NCI-H226 (cell line): ENCODE measurements around the gene GPR176.
"Not testable (repeated sequence)": the region's sequence is repeated elsewhere in the genome, so short reads cannot be mapped to it uniquely, and the experiment has no call there.

Experiments
- DNase-seq: peaks from one replicate; pipeline ENCODE4 v3.0.0-alpha.2; 2015

GPR176 gene

GRCh38 chr15:39852250-39852649 is 67.8 kb downstream of the GPR176 start:
- peak; percentile 55 for DNase-seq

DNA sequence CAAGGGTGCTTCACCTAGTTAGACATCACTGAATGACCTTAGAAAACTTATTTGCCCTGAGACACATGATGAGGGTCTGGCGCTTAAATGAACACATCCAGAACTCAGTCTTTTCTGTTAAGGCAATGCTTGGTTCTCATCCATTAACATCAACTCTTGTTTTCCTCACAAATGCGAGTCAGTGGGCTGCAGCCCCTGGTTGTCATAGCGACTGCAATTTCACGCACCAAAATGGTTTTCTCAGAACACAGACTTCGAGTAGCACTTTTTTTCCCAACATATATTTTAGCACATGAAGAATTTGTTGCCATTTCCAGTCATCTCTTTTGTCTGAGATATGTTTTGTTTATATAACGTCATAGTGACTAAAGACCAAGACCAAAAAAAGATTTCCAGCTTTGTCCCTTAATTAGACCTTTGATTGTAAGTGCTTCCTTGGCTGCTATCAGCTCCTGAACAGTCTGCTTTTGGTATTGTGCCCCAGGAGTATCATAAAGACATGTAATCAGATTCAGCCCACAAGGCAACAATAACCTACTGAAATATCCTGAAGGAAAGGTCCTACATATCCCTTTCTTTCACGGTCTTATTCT is 68.5 kb downstream of the GPR176 start:
- no peak for DNase-seq

DNA sequence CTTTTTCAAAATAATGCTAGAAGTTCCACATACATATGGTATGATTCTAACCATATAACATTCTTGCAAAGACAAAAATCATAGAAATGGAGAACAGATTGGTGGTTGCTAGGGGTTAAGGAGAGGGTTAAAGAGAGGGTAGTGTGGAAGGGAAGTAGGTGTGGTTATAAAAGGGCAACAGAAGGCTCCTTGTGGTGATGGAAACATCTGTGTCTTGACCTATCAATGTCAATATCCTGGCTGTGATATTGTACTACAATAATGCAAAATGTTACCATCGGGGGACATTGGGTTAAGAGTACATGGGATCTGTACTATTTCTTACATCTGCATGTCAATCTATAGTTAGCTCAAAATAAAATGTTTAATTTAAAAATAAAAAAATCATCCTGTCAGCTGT is 69.6 kb downstream of the GPR176 start:
- no peak for DNase-seq

DNA sequence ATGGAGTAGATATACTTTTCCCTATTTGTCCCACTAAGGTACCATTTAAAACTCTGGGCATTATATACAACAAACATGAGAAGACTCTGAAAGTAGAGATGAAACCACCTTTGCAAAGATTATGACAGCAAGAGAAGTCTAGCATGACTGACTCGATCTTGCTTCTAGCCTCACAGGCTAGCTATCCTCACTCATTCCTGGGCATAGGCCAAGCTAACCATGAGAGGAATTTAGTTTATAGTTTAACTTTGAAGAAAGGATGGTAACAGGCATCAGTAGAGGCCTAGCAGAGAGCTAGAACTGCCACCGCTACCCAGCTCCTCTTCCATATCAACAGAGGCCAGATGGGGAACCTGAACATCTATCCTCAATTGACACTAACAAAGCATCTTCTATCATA is 74.0 kb downstream of the GPR176 start:
- DNase-seq: no peak

- DNase-seq: no peak
Measured at GRCh38 chr15:39845582-39845981, 74.5 kb downstream of the GPR176 start.

DNA sequence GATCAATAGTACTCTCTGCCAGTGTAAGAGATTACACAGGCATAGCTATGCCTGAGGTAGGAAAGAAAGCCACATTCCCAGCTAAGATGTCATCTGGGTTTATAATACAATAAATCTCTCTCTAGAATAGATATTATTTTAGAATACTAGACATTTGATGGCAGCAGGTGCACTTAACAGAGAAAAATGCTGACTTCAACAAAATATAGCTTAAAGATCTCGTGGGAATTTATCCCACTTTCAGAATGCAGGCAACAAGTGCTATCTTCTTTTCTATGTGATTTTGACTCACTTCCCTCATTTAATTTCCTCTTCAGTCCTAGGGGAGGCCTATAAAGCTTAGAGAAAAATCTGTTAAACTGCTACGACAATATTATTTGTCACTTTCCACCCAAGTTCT is 76.5 kb downstream of the GPR176 start:
- DNase-seq: no peak

DNA sequence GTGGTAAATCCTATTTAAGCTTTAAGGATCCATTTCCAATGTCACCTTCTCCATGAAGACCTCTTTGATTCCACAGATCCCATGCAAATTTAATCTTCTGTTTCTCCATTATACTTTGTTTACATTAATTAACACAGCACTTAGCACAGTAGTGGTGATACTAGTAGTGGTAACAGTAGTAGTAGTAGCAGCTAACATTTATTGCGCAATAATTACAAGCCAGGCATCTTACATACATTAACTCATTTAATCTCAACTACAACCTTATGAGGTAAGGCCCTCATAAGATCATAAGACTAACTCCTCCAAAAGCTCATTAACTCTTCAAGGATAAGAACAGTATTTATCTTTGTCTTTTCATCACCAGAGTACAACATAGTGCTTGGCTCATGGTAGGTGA is 82.6 kb downstream of the GPR176 start:
- DNase-seq: no peak

DNA sequence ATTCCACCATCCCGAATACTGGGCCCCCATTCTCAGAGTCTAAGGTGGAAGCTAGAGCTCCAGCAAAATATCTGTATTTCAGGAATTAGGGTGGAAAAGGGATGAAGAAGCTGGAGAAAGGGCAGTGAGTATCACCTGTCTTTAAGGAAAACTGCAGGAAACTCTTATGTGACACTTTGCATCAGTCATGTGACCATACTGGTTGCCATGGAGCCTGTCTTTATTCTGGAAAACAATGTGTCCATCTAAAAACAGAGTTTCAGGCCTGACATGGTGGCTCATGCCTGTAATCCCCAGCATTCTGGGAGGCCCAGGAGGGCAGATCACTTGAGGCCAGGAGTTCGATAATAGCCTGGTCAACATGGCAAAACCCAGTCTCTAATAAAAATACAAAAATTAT is 84.5 kb downstream of the GPR176 start:
- no peak for DNase-seq

DNA sequence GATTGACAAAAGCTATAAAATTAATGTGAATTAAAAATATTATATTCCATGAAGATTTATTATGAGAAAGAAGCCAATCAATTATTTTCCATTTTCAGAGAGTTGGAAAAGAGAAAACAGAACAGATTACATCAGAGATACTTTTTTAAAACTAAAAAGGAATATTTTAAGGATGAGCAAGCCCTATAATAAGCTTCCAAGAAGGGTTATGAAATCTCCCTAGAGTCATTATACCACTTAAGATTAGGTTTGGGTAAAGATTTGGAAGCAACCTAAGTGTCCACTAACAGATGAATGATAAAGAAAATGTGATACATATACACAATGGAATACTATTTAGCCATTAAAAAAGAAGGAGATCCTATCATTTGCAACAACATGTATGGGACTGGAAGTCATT is 85.8 kb downstream of the GPR176 start:
- no peak for DNase-seq

- DNase-seq: no peak
Measured at GRCh38 chr15:39833515-39833981, 86.5 kb downstream of the GPR176 start.

GRCh38 chr15:39830166-39830565 is 89.9 kb downstream of the GPR176 start:
- no peak for DNase-seq

- no peak for DNase-seq
Measured at GRCh38 chr15:39828374-39828931, 91.6 kb downstream of the GPR176 start.

DNA sequence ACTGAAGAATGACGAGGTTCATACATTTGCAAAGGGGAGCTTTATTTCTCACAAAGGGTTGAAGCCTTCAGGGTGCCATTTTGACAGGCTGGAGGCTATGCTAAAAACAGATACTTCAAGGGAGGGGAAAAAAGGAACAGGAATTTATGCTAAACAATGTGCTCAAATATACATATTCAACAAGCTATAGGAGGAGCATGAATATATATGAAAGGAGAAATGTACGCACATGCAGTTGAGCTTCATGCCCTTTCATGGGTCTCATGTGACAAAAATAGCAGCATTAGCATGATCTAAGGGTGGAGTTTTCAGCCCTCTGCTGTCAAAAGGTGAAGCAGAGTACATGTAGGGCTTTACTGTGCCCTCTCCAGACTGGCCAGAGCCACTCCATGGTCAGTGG is 93.1 kb downstream of the GPR176 start:
- no peak for DNase-seq

GRCh38 chr15:39823634-39824033 is 96.4 kb downstream of the GPR176 start:
- no peak for DNase-seq

DNA sequence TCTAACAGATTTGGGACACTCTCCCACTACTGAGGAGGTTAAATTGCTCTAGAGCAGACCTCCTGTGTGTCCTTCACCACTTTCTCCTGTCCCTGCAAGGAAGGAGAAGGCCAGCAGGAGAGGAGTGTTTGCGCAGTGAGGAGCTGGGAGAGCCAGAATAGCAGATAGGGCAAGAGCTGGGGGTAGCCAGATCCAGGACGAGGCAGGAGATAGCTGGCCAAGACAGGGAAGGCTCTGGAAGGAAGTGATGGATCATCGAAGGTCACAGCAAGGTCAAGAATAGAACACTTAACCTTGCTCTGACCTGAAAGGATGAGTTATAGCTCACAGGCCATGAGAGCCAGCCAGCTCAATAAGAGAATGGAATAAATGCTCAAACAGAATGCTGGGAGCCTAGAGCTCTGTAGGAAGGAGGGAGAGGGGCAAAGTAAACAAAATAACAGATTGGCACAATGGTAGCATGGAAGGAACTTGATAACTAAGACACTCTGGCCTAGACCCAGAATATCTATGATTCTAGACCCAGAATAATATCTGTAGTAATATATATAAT is 99.9 kb downstream of the GPR176 start:
- no peak for DNase-seq

DNA sequence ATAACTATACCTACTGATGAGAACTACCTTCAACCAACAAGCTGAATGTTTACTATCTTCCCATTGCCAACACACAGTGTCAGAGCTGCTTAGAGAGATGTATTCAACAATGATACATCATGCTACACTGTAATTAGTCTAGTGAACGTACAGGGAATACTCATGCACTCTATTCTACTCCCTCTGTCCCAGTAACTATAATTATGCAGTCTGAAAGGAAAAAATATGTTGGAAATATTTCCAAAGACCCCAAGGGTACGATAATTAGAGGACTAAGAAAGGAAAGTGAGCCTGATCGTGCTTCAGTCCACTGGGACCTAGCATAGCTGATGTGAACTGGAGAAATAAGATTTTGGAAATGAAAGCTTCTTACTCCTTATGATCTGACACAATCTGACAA is 100.5 kb downstream of the GPR176 start:
- DNase-seq: no peak

DNA sequence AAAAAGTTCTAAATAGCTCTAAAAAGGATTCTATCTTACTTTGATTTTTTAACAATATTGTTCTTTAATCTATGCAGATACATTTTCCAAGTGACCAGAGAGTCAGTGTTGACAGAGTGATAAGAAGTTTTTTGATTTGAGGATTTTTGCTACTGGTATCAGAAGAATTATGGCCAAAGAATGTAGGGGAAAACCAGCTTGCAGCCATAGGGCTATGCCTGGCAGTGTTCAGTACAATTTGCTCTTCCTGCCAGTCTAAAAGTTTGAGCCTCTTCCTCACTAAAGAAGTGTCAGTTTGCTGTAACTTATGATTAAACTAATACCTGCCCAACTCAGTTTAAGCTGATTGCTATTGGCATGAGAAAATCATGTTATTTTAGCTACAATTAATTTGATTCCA is 102.2 kb downstream of the GPR176 start:
- peak; percentile 3 for DNase-seq

DNA sequence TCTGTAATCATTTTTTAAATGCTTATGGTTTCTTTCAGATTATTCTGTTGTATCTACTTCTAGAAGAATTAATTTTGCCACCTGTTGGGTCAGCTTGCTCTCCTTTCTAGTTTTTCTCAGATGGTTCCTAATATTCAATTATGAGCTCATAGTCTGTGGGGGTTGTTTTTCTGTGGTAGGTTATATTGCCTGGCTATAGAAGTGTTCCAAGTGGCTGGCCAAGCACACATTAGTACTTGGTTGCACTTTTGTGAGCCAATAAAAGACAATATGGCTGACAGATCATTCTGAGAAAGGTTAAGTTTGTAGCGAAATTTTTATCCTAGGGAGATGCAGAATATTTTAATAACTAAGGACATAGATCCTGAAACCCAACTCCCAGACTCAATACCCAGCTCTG is 105.6 kb downstream of the GPR176 start:
- no peak for DNase-seq

DNA sequence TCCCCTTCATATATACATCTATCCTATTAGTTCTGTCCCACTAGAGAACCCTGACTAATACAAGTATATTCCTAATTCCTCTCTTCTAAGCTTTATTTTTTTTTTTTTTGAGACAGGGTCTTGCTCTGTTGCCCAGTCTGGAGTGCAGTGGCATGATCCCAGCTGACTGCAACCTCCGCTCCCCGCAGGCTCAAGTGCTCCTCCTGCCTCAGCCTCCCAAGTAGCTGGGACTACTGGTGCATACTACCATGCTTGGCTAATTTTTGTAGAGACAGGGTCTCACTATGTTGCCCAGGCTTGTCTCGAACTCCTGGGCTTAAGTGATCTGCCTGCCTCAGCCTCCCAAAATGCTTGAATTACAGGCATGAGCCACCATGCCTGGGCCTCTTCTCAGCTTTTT is 107.4 kb downstream of the GPR176 start:
- not testable (repeated sequence) for DNase-seq

DNA sequence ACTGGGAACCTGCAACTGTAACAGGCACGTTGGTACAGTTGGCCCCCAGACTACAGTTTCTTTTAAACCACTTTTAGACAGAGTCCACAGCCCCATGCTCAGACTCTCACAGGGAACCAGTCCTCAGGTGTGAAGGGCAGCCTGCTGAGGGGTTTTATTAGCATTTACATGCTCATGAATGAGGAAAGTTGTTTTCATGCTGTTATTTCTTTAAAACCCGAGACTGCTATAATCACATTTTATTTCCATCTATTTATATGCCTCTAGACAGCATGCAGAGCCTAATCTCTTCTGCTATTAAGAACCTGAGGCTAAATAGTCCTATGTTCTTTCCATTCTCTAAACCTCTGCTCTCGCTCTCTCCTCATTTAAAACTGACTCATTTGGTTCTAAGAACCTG is 111.2 kb downstream of the GPR176 start:
- no peak for DNase-seq

- DNase-seq: no peak
Measured at GRCh38 chr15:39807791-39808190, 112.3 kb downstream of the GPR176 start.

DNA sequence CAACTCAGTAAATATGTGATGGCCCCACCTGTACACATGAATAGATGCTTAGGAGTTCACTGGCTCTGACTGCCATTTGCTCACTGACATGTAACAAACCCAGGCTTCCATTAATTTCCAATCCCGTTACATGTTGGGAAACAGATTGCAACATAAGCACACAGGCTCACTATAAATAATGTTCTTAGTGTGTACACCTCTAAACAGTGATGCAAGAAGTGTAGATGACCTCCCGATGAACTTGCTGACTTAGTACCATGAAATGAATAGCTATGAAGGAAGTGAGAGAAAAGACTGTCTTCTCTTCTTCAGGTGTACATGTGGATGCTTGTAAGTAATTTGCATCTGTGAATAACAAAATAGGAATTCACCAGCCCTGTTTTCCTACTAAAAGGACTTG is 116.0 kb downstream of the GPR176 start:
- peak; percentile 47 for DNase-seq

- DNase-seq: no peak
Measured at GRCh38 chr15:39803016-39803415, 117.0 kb downstream of the GPR176 start.

- DNase-seq: no peak
Measured at GRCh38 chr15:39801641-39802309, 118.3 kb downstream of the GPR176 start.
